Globus pallidus (tissue), 1 donor: Measurements from ENCODE around the gene GLT6D1.
"Not testable (repeated sequence)": the region's sequence is repeated elsewhere in the genome, so short reads cannot be mapped to it uniquely, and the experiment has no call there.

Experiments
- DNase-seq: peaks from one replicate; pipeline ENCODE4 v3.0.0-alpha.2; 2015; ENCODE audit warnings: low spot score

GLT6D1 gene

DNA sequence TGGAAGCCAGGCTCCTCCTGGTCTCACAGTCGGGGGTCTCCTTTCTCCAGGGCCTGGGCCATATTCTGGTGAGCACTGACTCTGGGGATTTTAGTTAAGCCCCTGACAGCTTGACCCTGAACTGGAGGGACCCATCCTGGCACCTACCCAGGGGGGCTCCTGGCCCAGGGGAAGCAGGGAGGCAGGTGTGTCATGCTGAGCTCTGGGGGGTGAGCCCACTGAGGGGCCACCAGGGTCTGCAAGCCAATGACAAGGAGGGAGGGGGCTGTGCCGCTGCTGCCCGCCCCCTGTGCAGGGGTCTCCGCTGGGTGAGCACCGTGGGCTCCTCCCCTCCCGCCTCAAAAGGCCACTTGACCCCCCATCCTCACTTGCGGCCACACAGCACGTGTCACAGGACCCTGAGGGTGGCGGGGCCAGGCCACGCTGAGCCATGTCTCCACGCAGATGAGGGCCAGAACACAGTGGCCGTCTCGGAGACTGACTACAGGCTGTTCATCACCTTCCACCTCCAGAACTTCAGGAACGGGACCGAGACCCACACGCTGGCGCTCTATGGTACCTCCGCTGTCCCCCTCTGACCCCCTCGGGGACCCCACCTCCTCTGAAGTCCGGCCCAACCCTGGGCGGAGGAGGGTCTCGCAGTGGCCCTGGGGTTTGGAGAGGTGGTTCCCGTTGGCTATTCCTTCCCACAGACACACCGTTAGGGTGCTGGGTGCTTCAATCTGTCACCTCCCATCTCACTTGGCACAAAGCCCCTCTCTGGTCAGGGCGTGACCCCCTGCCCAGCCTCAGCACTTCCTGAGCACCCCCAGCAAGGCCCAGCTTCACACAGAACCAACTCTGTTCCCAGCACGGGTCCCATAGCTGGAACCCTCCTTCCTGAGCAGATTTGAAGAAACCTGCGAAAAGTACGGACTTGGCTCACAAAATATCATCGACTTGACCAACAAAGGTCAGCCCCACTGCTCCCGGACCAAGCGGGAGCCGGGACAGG, 25.8 kb upstream of the GLT6D1 start:
- no peak for DNase-seq

GRCh38 chr9:135664266-135664665, 24.9 kb upstream of the GLT6D1 start:
- no peak for DNase-seq

GRCh38 chr9:135663857-135664256, 24.5 kb upstream of the GLT6D1 start:
- DNase-seq, result no peak

DNA sequence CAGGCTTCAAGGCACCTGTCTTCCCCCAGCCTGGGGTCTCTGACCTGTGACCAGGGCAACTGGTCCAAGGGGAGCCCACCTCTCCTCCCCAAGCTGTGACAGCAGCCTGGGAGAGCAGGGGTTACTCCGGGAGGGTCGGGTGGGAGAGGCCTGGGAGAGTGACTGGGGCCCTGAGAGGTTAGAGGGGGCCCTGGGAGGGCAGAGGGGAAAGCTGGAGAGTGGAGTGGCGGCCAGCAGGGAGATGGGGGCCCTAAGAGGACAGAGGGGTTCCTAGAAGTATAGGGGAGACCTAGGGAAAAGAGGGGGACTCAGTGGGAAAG, 24.1 kb upstream of the GLT6D1 start:
- no peak for DNase-seq

GRCh38 chr9:135662758-135663450, 23.6 kb upstream of the GLT6D1 start, which contains the start of gene LCN9:
LCN9 (plus strand) TSS chr9:135663309; CDS start chr9:135663322, 13 bp downstream.
- no peak for DNase-seq

GRCh38 chr9:135661816-135662560, 22.6 kb upstream of the GLT6D1 start:
- no peak for DNase-seq

DNA sequence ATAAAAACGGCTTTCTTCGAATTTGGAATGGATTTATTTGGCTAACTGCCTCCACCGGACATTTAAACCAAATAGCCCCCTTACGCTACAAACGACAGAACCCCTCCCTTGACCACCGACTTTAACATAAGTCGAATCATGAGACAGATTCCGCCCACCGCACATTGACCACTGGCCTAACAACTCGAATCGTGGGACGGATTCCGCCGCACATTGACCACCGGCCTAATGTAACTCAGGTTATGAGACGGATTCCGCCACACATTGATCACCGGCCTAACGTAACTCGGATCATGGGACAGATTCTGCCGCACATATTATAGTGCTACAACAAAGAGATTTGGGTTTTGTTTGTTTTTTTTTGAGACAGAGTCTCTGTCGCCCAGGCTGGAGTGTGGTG, 21.1 kb upstream of the GLT6D1 start:
- no peak for DNase-seq

GRCh38 chr9:135659252-135659651, 19.9 kb upstream of the GLT6D1 start:
- no peak for DNase-seq

GRCh38 chr9:135657416-135657815, 18.1 kb upstream of the GLT6D1 start:
- DNase-seq, result no peak

DNA sequence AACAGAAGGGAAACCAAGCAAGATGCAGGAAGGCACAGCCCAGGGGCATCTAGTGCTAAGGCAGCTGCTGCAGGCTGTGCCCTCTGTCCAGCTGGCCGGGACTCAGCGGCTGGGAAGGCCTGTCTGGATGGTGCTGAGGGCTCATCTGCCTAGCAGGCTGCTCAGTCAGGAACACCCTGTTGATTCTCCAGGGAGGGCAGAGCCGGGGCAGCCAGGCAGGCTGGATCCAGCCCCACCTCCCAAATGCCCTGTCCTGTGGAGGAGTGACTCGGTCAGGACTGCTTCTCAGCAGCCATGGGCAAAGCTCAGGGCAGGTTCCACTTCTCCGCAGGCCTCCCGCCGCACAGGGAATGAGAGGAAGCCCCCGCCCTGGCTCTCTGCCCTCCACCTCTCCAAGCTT, 16.0 kb upstream of the GLT6D1 start:
- no peak for DNase-seq

GRCh38 chr9:135650408-135650807, 11.1 kb upstream of the GLT6D1 start:
- no peak for DNase-seq

DNA sequence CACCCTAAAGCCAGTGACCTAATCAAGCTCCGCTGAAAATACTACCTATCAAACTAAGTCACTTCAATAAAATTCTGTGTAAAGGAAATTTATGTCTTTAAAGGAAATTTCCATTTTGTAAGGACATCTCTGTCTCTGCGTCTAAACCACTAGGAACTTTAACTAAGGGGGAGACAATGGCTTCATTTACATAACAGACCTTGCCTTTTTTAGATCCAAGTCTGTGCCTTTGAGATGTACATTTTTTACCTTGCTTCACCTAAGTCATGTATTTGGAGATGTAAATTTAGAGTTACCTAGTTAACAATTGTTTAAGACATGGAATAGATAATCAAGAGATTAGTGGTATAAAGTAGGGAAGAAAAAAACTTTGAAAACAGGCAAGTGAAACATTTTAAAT, 10.2 kb upstream of the GLT6D1 start:
- DNase-seq, result no peak

- DNase-seq, result no peak
Observed at GRCh38 chr9:135648494-135649410, 9.4 kb upstream of the GLT6D1 start.

- DNase-seq, result no peak
Observed at GRCh38 chr9:135647884-135648283, 8.5 kb upstream of the GLT6D1 start.

DNA sequence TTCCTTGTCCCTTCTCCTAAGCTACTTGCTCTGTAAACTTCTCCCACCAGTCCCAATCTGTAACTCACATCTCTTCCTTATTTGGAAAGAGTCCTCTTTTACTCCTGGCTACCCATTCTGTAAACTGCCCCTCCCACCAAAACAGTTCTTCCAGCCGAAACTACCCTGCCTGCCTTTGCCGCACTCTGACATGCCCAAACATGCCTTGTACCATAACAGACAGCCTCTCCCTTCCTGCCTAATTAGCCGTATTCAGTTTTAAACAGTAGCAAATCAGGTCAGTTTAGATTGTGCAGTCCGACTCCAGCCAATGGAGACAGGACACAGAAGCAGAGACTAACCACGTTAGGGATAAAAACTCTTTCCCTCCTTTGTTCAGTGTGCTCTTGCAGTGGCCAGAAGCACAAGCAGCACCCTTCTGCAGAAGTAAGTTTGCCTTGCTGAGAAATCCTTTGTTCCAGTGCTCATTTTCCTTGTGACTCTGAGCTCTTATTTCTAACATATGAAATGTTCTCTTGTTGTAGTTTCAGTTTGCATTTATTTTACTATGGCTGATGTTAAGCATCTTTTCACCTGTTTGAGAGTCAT, 5.4 kb upstream of the GLT6D1 start:
- DNase-seq, result no peak

- no peak for DNase-seq
Observed at GRCh38 chr9:135641745-135642144, 2.4 kb upstream of the GLT6D1 start.

- DNase-seq, result no peak
Observed at GRCh38 chr9:135641047-135641446, 1.7 kb upstream of the GLT6D1 start.

DNA sequence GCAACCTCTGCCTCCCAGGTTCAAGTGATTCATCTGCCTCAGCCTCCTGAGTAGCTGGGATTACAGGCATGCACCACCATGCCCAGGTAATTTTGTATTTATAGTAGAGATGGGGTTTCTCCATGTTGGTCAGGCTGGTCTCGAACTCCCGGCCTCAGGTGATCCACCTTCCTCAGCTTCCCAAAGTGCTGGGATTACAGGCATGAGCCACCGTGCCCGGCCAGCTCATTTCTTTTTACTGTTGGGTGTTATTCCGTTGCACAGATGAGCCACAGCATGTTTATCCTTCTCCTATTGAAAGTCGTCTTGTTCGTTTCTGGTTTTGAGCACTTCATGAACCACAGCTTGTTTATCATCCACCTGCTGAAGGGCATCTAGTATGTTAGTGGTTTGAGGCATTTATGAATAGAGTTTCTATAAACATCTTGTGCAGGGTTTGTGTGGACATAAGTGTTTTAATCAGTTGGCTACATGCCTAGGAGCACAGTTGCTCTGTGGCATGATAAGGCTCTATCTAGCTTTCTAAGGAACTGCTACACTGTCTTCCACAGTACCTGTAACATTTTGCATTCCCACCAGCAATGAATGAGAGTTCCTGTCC, 2.3 kb downstream of the GLT6D1 start:
- not testable (repeated sequence) for DNase-seq

GRCh38 chr9:135632841-135633240, 6.5 kb downstream of the GLT6D1 start:
- no peak for DNase-seq

GRCh38 chr9:135624282-135624681, 15.1 kb downstream of the GLT6D1 start:
- DNase-seq, result no peak
